WERI-Rb-1 (cell line): ENCODE data around the gene ARHGEF39.

ENCODE experiments used
- DNase-seq: peaks from one replicate; pipeline ENCODE4 v3.0.0-alpha.2; 2020
- H3K27ac ChIP-seq: fragments of 250-450 bp; sonication (Bioruptor Pico); 2 replicates; pipeline ENCODE4 v1.5.1; 2020; ENCODE audit warnings: mild to moderate bottlenecking, moderate library complexity
- H3K27me3 ChIP-seq: fragments of 250-450 bp; sonication (Bioruptor Pico); 2 replicates; pipeline ENCODE4 v1.5.1; 2021; ENCODE audit warnings: mild to moderate bottlenecking, low read depth, moderate library complexity; ENCODE audit not compliant: insufficient read depth, severe bottlenecking
- H3K36me3 ChIP-seq: fragments of 250-450 bp; sonication (Bioruptor Pico); 2 replicates; pipeline ENCODE4 v1.5.1; 2020; ENCODE audit warnings: mild to moderate bottlenecking, moderate library complexity
- H3K4me3 ChIP-seq: 2 replicates; pipeline ENCODE4 v1.5.1; 2011; ENCODE audit warnings: low read depth, mild to moderate bottlenecking, control low read depth, low read length
- H3K9me3 ChIP-seq: fragments of 250-450 bp; sonication (Bioruptor Pico); 2 replicates; pipeline ENCODE4 v1.5.1; 2021; ENCODE audit warnings: mild to moderate bottlenecking, moderate library complexity; ENCODE audit not compliant: severe bottlenecking
- CTCF ChIP-seq: IDR thresholded peaks from 2 replicates; pipeline ENCODE4 v1.5.1; 2011; ENCODE audit warnings: low read depth, mild to moderate bottlenecking, control low read depth, inconsistent platforms, low read length

The ARHGEF39 gene

GRCh38 chr9:35682051-35682450, 17.1 kb upstream of the ARHGEF39 start:
- no peaks in the 10 kb centered on the region for H3K36me3 ChIP-seq
- no peak overlapping the region for H3K27ac ChIP-seq
- TF ChIP-seq CTCF = no peak

GRCh38 chr9:35681341-35682002, 16.5 kb upstream of the ARHGEF39 start:
- no peak for DNase-seq
- Histone ChIP-seq H3K27me3 (no peaks in the 10 kb centered on the region), H3K27ac (no peak overlapping the region), H3K36me3 (no peaks in the 10 kb centered on the region), H3K4me3 (no peak overlapping the region), H3K9me3 (no peaks in the 10 kb centered on the region)
- TF ChIP-seq CTCF = no peak

More at GRCh38 chr9:35682051-35682450, 17.1 kb upstream of the ARHGEF39 start:
- H3K4me3 ChIP-seq = no peak overlapping the region
- no peaks in the 10 kb centered on the region for H3K27me3 ChIP-seq
- no peak for DNase-seq
- H3K9me3 ChIP-seq = no peaks in the 10 kb centered on the region

GRCh38 chr9:35680331-35681105, 15.5 kb upstream of the ARHGEF39 start:
- Histone ChIP-seq H3K36me3 (no peaks in the 10 kb centered on the region), H3K9me3 (no peaks in the 10 kb centered on the region), H3K27ac (no peak overlapping the region), H3K4me3 (no peak overlapping the region), H3K27me3 (no peaks in the 10 kb centered on the region)
- TF ChIP-seq CTCF = no peak
- DNase-seq = no peak

- Histone ChIP-seq H3K27ac (no peak overlapping the region), H3K27me3 (no peaks in the 10 kb centered on the region), H3K9me3 (no peaks in the 10 kb centered on the region), H3K4me3 (no peak overlapping the region), H3K36me3 (no peaks in the 10 kb centered on the region)
- DNase-seq = no peak
- no peak for TF ChIP-seq CTCF
Measured at GRCh38 chr9:35679766-35680330, 14.9 kb upstream of the ARHGEF39 start.

- no peak overlapping the region for H3K27ac ChIP-seq
- H3K9me3 ChIP-seq = no peaks in the 10 kb centered on the region
- no peak for TF ChIP-seq CTCF
- no peaks in the 10 kb centered on the region for H3K36me3 ChIP-seq
- no peaks in the 10 kb centered on the region for H3K27me3 ChIP-seq
- no peak overlapping the region for H3K4me3 ChIP-seq
- no peak for DNase-seq
Measured at GRCh38 chr9:35679091-35679490, 14.1 kb upstream of the ARHGEF39 start.
